GM12865 (cell line): Measurements from ENCODE around the gene KLHL10.
A peak's percentile ranks its signal among the peaks of the same experiment; 100 is the strongest.

Experiments used
- DNase-seq: peaks from one replicate; pipeline ENCODE4 v3.0.0; 2010; ENCODE audit warnings: low read depth
- H3K4me3 ChIP-seq: 2 replicates; pipeline ENCODE4 v1.5.1; 2011; ENCODE audit warnings: mild to moderate bottlenecking, low read depth, low read length, control low read depth
- TF ChIP-seq, protein P1 (sequence below): IDR thresholded peaks from 2 replicates; pipeline ENCODE4 v1.5.1; 2011; ENCODE audit warnings: low read length, control low read depth, low read depth, inconsistent platforms; ENCODE audit not compliant: insufficient read depth; ENCODE audit errors: missing control alignments

The KLHL10 gene

DNA sequence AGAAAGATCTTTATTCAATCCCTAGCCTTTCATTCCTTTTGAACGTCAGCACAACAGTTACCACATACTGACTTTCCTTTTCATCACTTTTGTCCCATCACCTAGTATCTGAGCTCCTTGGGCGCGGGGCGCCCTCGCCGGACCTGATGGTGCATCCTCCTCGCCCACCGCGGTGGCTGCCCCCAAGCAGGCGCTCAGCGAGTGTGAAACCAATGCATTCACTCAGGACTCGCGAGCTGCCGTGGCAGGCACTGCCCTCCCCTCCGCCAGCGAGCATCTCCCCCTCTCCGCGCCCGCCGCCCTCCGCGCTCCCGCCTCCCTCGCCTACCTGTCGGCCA is 26.8 kb downstream of the KLHL10 start:
- peak overlapping the region; percentile 74 for H3K4me3 ChIP-seq
- TF ChIP-seq, protein P1, sequence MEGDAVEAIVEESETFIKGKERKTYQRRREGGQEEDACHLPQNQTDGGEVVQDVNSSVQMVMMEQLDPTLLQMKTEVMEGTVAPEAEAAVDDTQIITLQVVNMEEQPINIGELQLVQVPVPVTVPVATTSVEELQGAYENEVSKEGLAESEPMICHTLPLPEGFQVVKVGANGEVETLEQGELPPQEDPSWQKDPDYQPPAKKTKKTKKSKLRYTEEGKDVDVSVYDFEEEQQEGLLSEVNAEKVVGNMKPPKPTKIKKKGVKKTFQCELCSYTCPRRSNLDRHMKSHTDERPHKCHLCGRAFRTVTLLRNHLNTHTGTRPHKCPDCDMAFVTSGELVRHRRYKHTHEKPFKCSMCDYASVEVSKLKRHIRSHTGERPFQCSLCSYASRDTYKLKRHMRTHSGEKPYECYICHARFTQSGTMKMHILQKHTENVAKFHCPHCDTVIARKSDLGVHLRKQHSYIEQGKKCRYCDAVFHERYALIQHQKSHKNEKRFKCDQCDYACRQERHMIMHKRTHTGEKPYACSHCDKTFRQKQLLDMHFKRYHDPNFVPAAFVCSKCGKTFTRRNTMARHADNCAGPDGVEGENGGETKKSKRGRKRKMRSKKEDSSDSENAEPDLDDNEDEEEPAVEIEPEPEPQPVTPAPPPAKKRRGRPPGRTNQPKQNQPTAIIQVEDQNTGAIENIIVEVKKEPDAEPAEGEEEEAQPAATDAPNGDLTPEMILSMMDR = no peak
- no peak for DNase-seq

DNA sequence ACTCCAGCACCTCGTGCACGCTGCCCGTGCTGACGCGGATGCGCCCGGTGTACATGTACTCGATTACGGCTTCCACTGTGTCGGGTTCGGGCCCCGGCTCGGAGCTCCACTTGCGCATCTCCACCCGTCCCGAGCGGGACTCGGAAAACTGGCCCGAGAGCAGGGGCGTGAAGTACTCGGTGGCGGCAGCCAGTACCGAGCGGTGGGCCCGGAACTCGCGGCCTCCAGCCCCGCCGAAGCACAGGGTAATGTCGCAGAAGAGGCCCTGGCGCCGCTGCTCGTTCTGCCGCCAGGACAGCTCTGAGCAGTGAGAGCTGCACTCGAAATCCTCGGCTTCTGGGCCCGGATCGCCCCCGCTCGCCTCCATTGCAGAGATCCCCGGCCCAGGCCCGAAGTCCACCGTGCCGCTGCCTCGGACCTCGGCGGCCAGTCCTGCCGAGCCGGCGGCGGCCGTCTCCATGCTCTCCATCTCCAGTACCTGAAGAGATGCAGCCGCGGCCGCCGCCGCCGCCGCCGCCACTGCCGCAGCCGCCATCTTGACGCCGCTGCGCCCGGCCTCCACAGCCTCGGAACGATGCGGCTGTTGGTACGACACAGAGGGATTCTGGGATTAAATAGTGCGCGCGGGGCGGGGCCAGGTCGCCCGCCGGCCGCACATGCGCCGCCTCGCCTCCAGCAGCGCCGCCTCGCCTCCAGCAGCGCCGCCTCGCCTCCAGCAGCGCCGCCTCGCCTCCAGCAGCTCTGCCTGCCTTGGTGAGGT is 27.4 kb downstream of the KLHL10 start, which contains the start of gene KLHL11:
TSS of gene KLHL11 (minus strand) at position 588 of the 760 bp plus-strand sequence. CDS start at position 535, 53 bp downstream.
- TF ChIP-seq, protein P1 = no peak
- peak; percentile 94 for DNase-seq
- H3K4me3 ChIP-seq = peak within 1 kb of the TSS; percentile 74

DNA sequence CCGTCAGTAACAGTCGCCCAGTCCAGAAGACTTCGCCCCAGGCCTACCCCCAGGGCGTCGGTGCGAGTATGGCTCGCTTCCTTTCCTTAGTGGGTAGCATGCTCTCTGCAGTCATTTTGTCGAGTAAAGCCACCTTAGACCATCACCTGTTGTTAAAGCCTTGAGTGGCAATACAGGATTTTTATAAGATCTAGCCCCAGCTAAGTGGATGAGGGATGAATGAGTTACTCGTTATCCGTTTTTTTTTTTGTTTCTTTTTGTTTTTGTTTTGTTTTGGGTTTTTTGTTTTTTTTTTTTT is 27.9 kb downstream of the KLHL10 start:
- H3K4me3 ChIP-seq = peak overlapping the region; percentile 27
- TF ChIP-seq, protein P1 = no peak
- no peak for DNase-seq

DNA sequence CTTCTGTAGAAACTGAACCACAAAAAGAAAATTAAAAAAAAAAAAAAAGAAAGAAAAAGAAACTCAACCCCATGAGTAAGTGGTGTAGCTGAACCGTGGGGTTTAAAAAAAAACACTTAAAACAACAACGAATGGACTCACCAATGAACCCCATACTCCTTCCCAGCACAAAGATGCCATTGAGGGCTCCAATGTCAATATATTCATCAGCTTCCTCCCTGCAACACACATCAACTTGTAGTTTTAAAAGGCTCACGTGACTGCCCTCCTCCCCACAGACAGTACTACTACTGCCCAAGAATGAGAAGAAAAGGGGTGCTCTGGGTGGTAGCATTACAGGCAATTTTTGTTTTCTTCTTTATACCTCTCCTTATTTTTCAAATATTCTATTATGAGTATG is 30.9 kb downstream of the KLHL10 start:
- no peak overlapping the region for H3K4me3 ChIP-seq
- DNase-seq = no peak
- TF ChIP-seq, protein P1 = no peak

DNA sequence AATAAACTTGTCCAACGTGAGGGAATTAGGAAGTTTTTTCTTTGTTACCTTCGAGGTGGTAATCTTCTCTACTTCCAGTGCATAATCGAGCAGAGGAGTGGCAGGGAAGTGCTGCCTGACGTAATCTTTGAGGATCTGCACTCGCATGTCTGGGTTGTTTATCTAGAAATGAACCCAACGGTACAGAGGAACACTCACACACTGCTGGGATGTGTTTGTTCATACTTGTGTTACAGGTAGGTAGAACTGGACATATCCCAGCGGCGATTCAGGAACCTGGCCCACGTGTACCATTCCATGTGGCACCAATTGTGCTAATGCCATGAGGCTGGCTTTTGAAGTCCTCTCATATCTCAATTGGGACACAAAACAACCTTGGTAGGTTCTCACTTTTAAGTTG is 31.8 kb downstream of the KLHL10 start:
- TF ChIP-seq, protein P1 = no peak
- no peak for DNase-seq
- H3K4me3 ChIP-seq = no peak overlapping the region

DNA sequence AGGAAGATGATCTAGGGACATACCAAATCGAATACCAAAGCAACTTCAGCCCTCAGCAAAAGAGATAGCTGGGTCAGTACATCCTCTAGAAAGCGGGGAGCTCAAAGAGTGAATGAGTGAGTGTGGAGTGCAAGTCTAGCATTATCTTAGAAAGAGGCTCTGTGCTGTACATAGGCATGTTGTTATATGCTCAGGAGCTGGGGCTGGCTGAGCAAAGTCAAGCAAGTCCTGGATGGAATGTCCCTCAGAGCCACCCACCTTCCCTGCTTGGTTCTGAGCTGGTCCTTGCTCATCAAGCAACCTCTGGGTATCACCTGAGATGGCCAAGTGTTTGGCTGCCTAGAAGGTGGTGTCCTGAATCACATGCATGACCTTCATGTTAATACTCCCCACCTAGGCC is 32.5 kb downstream of the KLHL10 start:
- H3K4me3 ChIP-seq = no peak overlapping the region
- TF ChIP-seq, protein P1 = no peak
- DNase-seq = no peak

DNA sequence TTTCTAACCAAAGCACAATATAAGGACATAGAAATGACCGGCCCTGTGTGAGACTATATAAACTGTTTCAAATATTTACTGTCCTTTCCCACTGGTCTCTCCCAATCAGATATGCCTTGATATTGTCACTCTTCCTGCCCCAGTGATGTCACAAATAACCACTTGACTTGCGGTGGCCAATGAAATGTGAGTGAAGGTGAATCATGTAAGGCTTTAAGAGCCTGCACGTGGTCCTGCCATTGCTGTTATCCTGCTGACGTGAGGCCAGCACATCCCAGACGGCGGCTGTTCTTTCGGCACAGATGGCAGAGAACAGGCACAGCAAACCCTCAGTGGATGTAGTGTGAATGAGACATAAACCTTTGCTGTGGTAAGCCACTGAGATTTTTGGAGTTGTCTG is 33.0 kb downstream of the KLHL10 start:
- TF ChIP-seq, protein P1 = no peak
- no peak for DNase-seq
- H3K4me3 ChIP-seq = no peak overlapping the region
